Type B pancreatic cell (in vitro differentiated cells): Measurements from ENCODE around the gene HMGCLL1. TPM values are rescaled to one million over a fixed set of nuclear protein-coding genes. Genes with fewer than 3 reads are reported as not detected.

Experiments used
- DNase-seq: peaks from one replicate; pipeline ENCODE4 v3.0.0; 2021; ENCODE audit warnings: mixed read lengths; ENCODE audit not compliant: unreplicated experiment; ENCODE audit errors: extremely low spot score
- H3K27ac Mint-ChIP-seq: 2 replicates; pipeline ENCODE4 v1.8.0; 2021; ENCODE audit warnings: mild to moderate bottlenecking, mixed read lengths
- H3K27me3 Mint-ChIP-seq: 2 replicates; pipeline ENCODE4 v1.8.0; 2021; ENCODE audit warnings: mixed read lengths
- H3K36me3 Mint-ChIP-seq: 2 replicates; pipeline ENCODE4 v1.8.0; 2021; ENCODE audit warnings: mixed read lengths
- H3K4me1 Mint-ChIP-seq: one replicate; pipeline ENCODE4 v1.8.0; 2021; ENCODE audit warnings: mixed read lengths; ENCODE audit not compliant: unreplicated experiment
- H3K4me3 Mint-ChIP-seq: 2 replicates; pipeline ENCODE4 v1.8.0; 2021; ENCODE audit warnings: mild to moderate bottlenecking, mixed read lengths
- H3K9me3 Mint-ChIP-seq: 2 replicates; pipeline ENCODE4 v1.8.0; 2021; ENCODE audit warnings: mixed read lengths
- CTCF ChIP-seq: fragments of 200-600 bp; sonication (generic); conservative IDR thresholded peaks from 2 replicates; pipeline ENCODE4 v1.5.0; 2021; ENCODE audit warnings: antibody characterized with exemption, mild to moderate bottlenecking
- total RNA-seq: library from RNA; stranded (reverse); gene quantifications from 2 replicates; pipeline ENCODE4 v1.2.1, GENCODE V29; 2021; ENCODE audit warnings: low replicate concordance

Gene HMGCLL1
- total RNA-seq, 1 donor from 2014 or later = 1.6 TPM

GRCh38 chr6:55388211-55388610, 190.8 kb downstream of the HMGCLL1 start:
- peaks cover 8% of the 10 kb centered on the region for H3K4me1 Mint-ChIP-seq
- H3K27me3 Mint-ChIP-seq = no peaks in the 10 kb centered on the region
- H3K27ac Mint-ChIP-seq = no peak overlapping the region
- TF ChIP-seq CTCF = no peak
- DNase-seq = no peak
- H3K36me3 Mint-ChIP-seq = no peaks in the 10 kb centered on the region
- no peak overlapping the region for H3K4me3 Mint-ChIP-seq
- H3K9me3 Mint-ChIP-seq = no peaks in the 10 kb centered on the region
